Measurements from ENCODE around the gene LIN9. TPM values are rescaled to one million over a fixed set of nuclear protein-coding genes. Genes with fewer than 3 reads are reported as not detected.

The LIN9 gene, protein sequence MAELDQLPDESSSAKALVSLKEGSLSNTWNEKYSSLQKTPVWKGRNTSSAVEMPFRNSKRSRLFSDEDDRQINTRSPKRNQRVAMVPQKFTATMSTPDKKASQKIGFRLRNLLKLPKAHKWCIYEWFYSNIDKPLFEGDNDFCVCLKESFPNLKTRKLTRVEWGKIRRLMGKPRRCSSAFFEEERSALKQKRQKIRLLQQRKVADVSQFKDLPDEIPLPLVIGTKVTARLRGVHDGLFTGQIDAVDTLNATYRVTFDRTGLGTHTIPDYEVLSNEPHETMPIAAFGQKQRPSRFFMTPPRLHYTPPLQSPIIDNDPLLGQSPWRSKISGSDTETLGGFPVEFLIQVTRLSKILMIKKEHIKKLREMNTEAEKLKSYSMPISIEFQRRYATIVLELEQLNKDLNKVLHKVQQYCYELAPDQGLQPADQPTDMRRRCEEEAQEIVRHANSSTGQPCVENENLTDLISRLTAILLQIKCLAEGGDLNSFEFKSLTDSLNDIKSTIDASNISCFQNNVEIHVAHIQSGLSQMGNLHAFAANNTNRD
- 10 to 100 TPM; 10.2 to 11.3 TPM for total RNA-seq

DNA sequence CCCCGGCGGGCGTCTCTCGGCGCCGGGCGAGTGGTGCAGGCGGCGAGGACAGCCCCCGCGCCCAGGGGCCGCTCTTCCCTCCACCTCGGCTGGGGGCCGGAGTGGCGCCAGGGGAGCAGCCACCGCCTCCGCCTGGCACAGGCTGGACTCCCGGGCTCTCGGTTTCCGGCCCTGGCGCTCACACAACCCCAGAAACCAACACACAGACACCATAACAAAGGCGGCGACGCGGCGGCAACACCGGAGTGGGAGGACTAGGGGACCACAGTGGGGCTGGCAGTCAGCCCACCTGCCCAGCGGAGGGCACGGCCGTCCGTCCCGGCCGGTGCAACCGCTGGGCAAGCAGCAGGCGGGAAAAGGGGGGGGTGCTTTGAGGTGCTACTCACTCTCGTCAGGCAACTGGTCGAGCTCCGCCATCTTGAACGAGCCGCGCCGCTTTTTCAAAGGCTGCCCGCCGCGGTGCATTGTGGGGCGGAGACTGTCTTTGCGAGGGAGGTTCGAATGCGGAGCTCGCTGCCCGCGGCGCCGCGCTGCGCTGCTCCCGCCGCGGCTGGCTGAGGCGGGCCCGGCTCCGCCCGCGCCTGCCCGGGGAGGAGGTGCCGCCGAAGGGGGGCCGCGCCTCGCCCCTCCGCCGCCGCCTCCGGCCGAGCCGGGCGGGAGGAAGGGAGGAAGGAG lies at the start of gene LIN9:
TSS of gene LIN9 (minus strand) at position 442 of the 675 bp plus-strand sequence. CDS start at position 417, 25 bp downstream.
- Mint-ChIP-seq H3K27me3 (peaks cover 14% of the 10 kb centered on the region), H3K36me3 (ENCODE audit: low read depth) (no peaks in the 10 kb centered on the region), H3K27ac (peak within 1 kb of the TSS; percentile 90), H3K4me1 (ENCODE audit: low read depth) (peaks cover 22% of the 10 kb centered on the region), H3K9me3 (no peaks in the 10 kb centered on the region), H3K4me3 (peak within 1 kb of the TSS; percentile 88)
- TF ChIP-seq, protein P1, sequence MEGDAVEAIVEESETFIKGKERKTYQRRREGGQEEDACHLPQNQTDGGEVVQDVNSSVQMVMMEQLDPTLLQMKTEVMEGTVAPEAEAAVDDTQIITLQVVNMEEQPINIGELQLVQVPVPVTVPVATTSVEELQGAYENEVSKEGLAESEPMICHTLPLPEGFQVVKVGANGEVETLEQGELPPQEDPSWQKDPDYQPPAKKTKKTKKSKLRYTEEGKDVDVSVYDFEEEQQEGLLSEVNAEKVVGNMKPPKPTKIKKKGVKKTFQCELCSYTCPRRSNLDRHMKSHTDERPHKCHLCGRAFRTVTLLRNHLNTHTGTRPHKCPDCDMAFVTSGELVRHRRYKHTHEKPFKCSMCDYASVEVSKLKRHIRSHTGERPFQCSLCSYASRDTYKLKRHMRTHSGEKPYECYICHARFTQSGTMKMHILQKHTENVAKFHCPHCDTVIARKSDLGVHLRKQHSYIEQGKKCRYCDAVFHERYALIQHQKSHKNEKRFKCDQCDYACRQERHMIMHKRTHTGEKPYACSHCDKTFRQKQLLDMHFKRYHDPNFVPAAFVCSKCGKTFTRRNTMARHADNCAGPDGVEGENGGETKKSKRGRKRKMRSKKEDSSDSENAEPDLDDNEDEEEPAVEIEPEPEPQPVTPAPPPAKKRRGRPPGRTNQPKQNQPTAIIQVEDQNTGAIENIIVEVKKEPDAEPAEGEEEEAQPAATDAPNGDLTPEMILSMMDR (IDR thresholded peaks at IDR 0.05) = no peak
- DNase-seq (peak; percentile 96), ATAC-seq (peak; percentile 91)
- intact Hi-C loops (cut with micrococcal nuclease) = no loop called here
- POLR2A ChIA-PET = interaction anchor here (0.6 to 3.0 kb wide), 10 partner anchors 9 to 247 kb away, joined by 3 to 16 read pairs (median 4); partner anchors contain the start of genes H3-3A and PARP1
- CTCF ChIA-PET = interaction anchor here (0.8 to 3.7 kb wide), 8 partner anchors 11 to 186 kb away, joined by 3 to 38 read pairs (median 4); no protein-coding TSS in a partner anchor

DNA sequence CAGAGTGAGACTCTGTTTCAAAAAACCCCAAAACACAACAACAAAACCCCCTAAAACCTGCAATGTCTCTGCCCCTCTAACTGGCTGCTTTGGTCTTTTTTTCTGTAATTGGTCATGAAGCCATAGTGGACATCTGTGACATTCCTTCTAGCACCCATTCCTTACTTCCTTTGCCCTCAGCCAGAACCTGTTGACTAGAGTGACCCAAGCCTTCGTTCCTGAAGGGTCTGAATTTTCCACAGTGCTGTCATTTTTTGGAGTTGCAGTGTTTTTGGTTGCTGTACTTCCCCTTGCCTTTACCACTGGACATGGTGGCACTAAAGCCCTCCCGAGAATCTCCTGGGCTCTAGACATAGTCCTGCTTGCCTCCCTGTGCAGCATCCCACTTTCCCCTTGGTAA lies 48.5 kb upstream of the LIN9 start:
- CTCF ChIA-PET = no interaction called here
- DNase-seq (no peak), ATAC-seq (no peak)
- H3K4me1 Mint-ChIP-seq (ENCODE audit: low read depth) = no peaks in the 10 kb centered on the region
- no peaks in the 10 kb centered on the region for H3K9me3 Mint-ChIP-seq
- TF ChIP-seq, protein P1 (IDR thresholded peaks at IDR 0.05) = no peak
- H3K27me3 Mint-ChIP-seq = no peaks in the 10 kb centered on the region
- no peak overlapping the region for H3K4me3 Mint-ChIP-seq
- intact Hi-C loops (cut with micrococcal nuclease) = no loop called here
- POLR2A ChIA-PET = no interaction called here
- no peak overlapping the region for H3K27ac Mint-ChIP-seq
- H3K36me3 Mint-ChIP-seq (ENCODE audit: low read depth) = peaks cover 32% of the 10 kb centered on the region

DNA sequence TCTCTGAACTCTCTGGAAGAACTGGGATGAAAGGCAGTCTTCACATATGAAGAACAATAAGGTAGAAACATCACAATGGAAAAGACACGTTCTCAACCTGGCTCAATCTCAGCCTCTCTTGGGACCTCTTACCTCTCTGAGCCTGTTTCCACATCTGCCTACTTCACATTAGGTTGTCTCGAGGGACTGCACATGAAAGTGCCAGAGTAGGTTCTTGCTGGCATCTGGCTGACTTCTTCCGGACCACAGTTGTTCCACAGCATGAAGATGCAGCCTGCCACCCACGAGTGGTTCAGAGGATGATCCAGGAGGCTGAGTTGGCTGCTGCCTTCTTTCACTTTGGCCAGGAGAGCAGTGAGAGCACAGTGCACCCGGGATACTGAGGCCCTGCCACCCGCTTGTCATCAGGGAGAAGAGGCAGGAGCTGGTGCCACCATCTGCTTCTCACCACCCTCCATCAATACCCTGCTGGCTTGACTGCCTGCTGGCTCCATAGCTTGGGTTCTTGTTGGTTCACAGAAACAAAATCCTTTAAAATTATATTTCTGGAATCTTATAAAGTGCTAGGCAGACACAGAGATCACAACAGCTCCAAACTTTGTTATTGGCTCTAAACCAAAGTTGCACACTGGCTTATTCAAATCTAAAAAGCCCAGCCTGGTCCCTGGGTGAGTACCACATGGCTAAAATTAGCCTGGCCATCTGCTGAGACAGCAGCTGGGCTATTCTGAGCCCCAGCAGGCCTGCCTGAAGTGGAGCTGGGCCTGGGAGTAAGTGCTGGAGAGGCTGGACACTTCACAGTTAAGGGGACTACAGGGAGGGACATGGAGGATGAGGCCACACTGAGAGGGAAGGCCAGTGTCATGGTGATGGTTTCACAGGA lies 46.9 kb upstream of the LIN9 start:
- CTCF ChIA-PET = no interaction called here
- TF ChIP-seq, protein P1 (IDR thresholded peaks at IDR 0.05) = no peak
- ATAC-seq (no peak), DNase-seq (no peak)
- Mint-ChIP-seq H3K36me3 (ENCODE audit: low read depth) (peaks cover 17% of the 10 kb centered on the region), H3K4me3 (no peak overlapping the region), H3K27me3 (no peaks in the 10 kb centered on the region), H3K27ac (peak overlapping the region; percentile 38), H3K9me3 (no peaks in the 10 kb centered on the region), H3K4me1 (ENCODE audit: low read depth) (no peaks in the 10 kb centered on the region)
- intact Hi-C loops (cut with micrococcal nuclease) = no loop called here
- POLR2A ChIA-PET = interaction anchor here (0.8 to 1.0 kb wide), 2 partner anchors 9 to 50 kb away, joined by 3 read pairs; no protein-coding TSS in a partner anchor

DNA sequence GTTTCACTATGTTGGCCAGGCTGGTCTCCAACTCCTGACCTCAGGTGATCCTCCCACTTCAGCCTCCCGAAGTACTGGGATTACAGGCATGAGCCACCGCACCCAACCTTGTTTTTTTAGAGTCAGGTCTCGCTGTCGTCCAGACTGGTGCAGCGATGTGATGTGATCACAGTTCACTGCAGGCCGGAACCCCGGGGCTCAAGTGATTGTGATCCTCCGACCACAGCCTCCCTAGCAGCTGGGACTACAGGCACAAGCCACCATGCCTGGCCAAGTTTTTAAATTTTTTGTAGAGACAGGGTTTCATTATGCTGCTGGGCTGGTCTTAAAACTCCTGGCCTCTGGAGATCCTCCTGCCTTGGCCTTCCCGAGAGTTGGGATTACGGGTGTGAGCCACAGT lies 46.1 kb upstream of the LIN9 start:
- POLR2A ChIA-PET = interaction anchor here (0.7 kb wide), 1 partner anchor 14 kb away, joined by 4 read pairs; no protein-coding TSS in a partner anchor
- ATAC-seq (no peak), DNase-seq (no peak)
- Mint-ChIP-seq H3K36me3 (ENCODE audit: low read depth) (peaks cover 9% of the 10 kb centered on the region), H3K27me3 (no peaks in the 10 kb centered on the region), H3K4me1 (ENCODE audit: low read depth) (peaks cover 2% of the 10 kb centered on the region), H3K9me3 (no peaks in the 10 kb centered on the region), H3K4me3 (no peak overlapping the region), H3K27ac (no peak overlapping the region)
- TF ChIP-seq, protein P1 (IDR thresholded peaks at IDR 0.05) = no peak
- intact Hi-C loops (cut with micrococcal nuclease) = no loop called here
- CTCF ChIA-PET = no interaction called here

All from activated CD8-positive, alpha-beta T cell treated with anti-CD3 and anti-CD28 coated beads for 36 hours (primary cell).